ENCODE data around the gene DLEC1. TPM values are rescaled to one million over a fixed set of nuclear protein-coding genes. Genes with fewer than 3 reads are reported as not detected.

Gene DLEC1
- total and polyA plus RNA-seq, 2 experiments from 2014 or later = 0.31 to 0.66 TPM

GRCh38 chr3:38094999-38095398 lies 56.0 kb downstream of the DLEC1 start (continued):
- TF ChIP-seq ZNF462 (CRISPR knock-in tag; IDR thresholded peaks at IDR 0.05) (no peak), ETS1 (IDR thresholded peaks at IDR 0.05) (no peak), STAT1 (IDR thresholded peaks at IDR 0.05; ENCODE audit: unreplicated experiment) (no peak), EZH2 (IDR thresholded peaks at IDR 0.05; ENCODE audit: low read depth, unreplicated experiment) (no peak), JUNB (IDR thresholded peaks at IDR 0.05; ENCODE audit: unreplicated experiment) (no peak), EZH2phosphoT487 (IDR thresholded peaks at IDR 0.05; ENCODE audit: unreplicated experiment) (no peak), CREB1 (CRISPR knock-in tag; IDR thresholded peaks at IDR 0.05; ENCODE audit: low read depth) (no peak), NANOG (IDR thresholded peaks at IDR 0.05; ENCODE audit: borderline replicate concordance) (no peak)

Measured in GM23338 (cell line).